ENCODE results near the gene CHRNB2.

- no peak for TF ChIP-seq EP300 (IDR thresholded peaks at IDR 0.05; ENCODE audit: borderline replicate concordance)
- no peak for TF ChIP-seq ZBTB7A (IDR thresholded peaks at IDR 0.05; ENCODE audit: low read depth)
- TF ChIP-seq TAF1 (IDR thresholded peaks at IDR 0.05; ENCODE audit: low read depth) = no peak
- TF ChIP-seq USF1 (IDR thresholded peaks at IDR 0.05) = no peak
- no peak for TF ChIP-seq CEBPB (IDR thresholded peaks at IDR 0.05)
- no peak for TF ChIP-seq YY1 (IDR thresholded peaks at IDR 0.05; ENCODE audit: low read depth)
- TF ChIP-seq FOXM1 (IDR thresholded peaks at IDR 0.05; ENCODE audit: borderline replicate concordance, low read depth) = no peak
- no peak for TF ChIP-seq RAD21 (IDR thresholded peaks at IDR 0.05; ENCODE audit: low read depth)
- no peak for TF ChIP-seq REST (IDR thresholded peaks at IDR 0.05; ENCODE audit: low read depth)
- TF ChIP-seq MAX (IDR thresholded peaks at IDR 0.05) = no peak
- no peak for TF ChIP-seq CREB1 (IDR thresholded peaks at IDR 0.05; ENCODE audit: low read depth)
- TF ChIP-seq TCF12 (IDR thresholded peaks at IDR 0.05; ENCODE audit: low read depth) = no peak
- TF ChIP-seq TEAD4 (IDR thresholded peaks at IDR 0.05) = no peak
Measured at GRCh38 chr1:154547105-154547732, 20.4 kb upstream of the CHRNB2 start.

All from Ishikawa (cell line).